ENCODE measurements around the gene MCCC2.
A peak's percentile ranks its signal among the peaks of the same experiment; 100 is the strongest.
"Not testable (repeated sequence)": the region's sequence is repeated elsewhere in the genome, so short reads cannot be mapped to it uniquely, and the experiment has no call there.

Gene MCCC2

GRCh38 chr5:71586941-71587765, at the start of gene MCCC2:
MCCC2 (plus strand) TSS chr5:71587340; CDS start chr5:71587426, 86 bp downstream.
- TF ChIP-seq L3MBTL2 (conservative IDR thresholded peaks at IDR 0.05) (peak; percentile 96), ELF4 (IDR thresholded peaks at IDR 0.05) (no peak; the same call in none of the 2 replicates), PKNOX1 (IDR thresholded peaks at IDR 0.05) (no peak), TARDBP (IDR thresholded peaks at IDR 0.05) (no peak), SUZ12 (IDR thresholded peaks at IDR 0.05) (no peak), CTBP1 (IDR thresholded peaks at IDR 0.05; ENCODE audit: borderline replicate concordance) (no peak), SP1 (IDR thresholded peaks at IDR 0.05) (no peak)
- POLR2A ChIA-PET, result interaction anchor here (0.6 to 1.0 kb wide), 2 partner anchors 14 to 22 kb away, joined by 3 to 5 read pairs; no protein-coding TSS in a partner anchor
- CTCF ChIA-PET, result interaction anchor here (1.4 kb wide), 1 partner anchor 14 kb away, joined by 4 read pairs; no protein-coding TSS in a partner anchor
- DNase-seq (ENCODE audit: extremely low spot score), result peak; percentile 95

- no peak for TF ChIP-seq FOXK2 (IDR thresholded peaks at IDR 0.05)
- no peak for TF ChIP-seq TARDBP (IDR thresholded peaks at IDR 0.05)
- no peak for TF ChIP-seq ELF4 (IDR thresholded peaks at IDR 0.05)
- TF ChIP-seq SP1 (IDR thresholded peaks at IDR 0.05), result no peak
- no peak for TF ChIP-seq PKNOX1 (IDR thresholded peaks at IDR 0.05)
- no peak for TF ChIP-seq ARNT (IDR thresholded peaks at IDR 0.05)
- TF ChIP-seq SUZ12 (IDR thresholded peaks at IDR 0.05), result no peak
- no peak for DNase-seq (ENCODE audit: extremely low spot score)
- ChIA-PET CTCF (no interaction called here), POLR2A (no interaction called here)
These were observed 49.5 kb upstream of the MCCC2 start for GRCh38 chr5:71537687-71538086.

GRCh38 chr5:71550885-71551284, 36.3 kb upstream of the MCCC2 start:
- DNase-seq (ENCODE audit: extremely low spot score); CTCF ChIA-PET; POLR2A ChIA-PET: not testable (repeated sequence)

GRCh38 chr5:71551582-71551981, 35.6 kb upstream of the MCCC2 start:
- DNase-seq (ENCODE audit: extremely low spot score); CTCF ChIA-PET; POLR2A ChIA-PET: not testable (repeated sequence)

GRCh38 chr5:71552026-71552749, 35.0 kb upstream of the MCCC2 start:
- DNase-seq (ENCODE audit: extremely low spot score); POLR2A ChIA-PET; CTCF ChIA-PET: not testable (repeated sequence)

GRCh38 chr5:71563161-71563560, 24.0 kb upstream of the MCCC2 start:
- TF ChIP-seq LEF1 (IDR thresholded peaks at IDR 0.05; ENCODE audit: borderline replicate concordance) (no peak), NFRKB (IDR thresholded peaks at IDR 0.05) (no peak), FOXK2 (IDR thresholded peaks at IDR 0.05) (no peak), SUZ12 (IDR thresholded peaks at IDR 0.05) (no peak), PKNOX1 (IDR thresholded peaks at IDR 0.05) (no peak), ARNT (IDR thresholded peaks at IDR 0.05) (no peak), TARDBP (IDR thresholded peaks at IDR 0.05) (no peak), FOXM1 (IDR thresholded peaks at IDR 0.05; ENCODE audit: borderline replicate concordance) (no peak), FOXA1 (IDR thresholded peaks at IDR 0.05) (no peak), SP1 (IDR thresholded peaks at IDR 0.05) (no peak), L3MBTL2 (conservative IDR thresholded peaks at IDR 0.05) (no peak)
- ChIA-PET POLR2A (no interaction called here), CTCF (no interaction called here)
- no peak for DNase-seq (ENCODE audit: extremely low spot score)

GRCh38 chr5:71564895-71565294, 22.2 kb upstream of the MCCC2 start:
- ChIA-PET CTCF (no interaction called here), POLR2A (interaction anchor here (1.3 kb wide), 1 partner anchor 22 kb away, joined by 3 read pairs; the partner anchor contains the start of gene MCCC2)
- no peak for DNase-seq (ENCODE audit: extremely low spot score)
- TF ChIP-seq SUZ12 (IDR thresholded peaks at IDR 0.05), result no peak
- no peak for TF ChIP-seq L3MBTL2 (conservative IDR thresholded peaks at IDR 0.05)
- TF ChIP-seq TARDBP (IDR thresholded peaks at IDR 0.05), result no peak
- TF ChIP-seq CTBP1 (IDR thresholded peaks at IDR 0.05; ENCODE audit: borderline replicate concordance), result no peak
- no peak for TF ChIP-seq ARNT (IDR thresholded peaks at IDR 0.05)
- no peak for TF ChIP-seq PKNOX1 (IDR thresholded peaks at IDR 0.05)
